GM19023 (cell line): ENCODE results near the gene B4GALT6.
"Not testable (repeated sequence)": the region's sequence is repeated elsewhere in the genome, so short reads cannot be mapped to it uniquely, and the experiment has no call there.

Source experiments
- ATAC-seq: cut with Tn5 transposase; IDR thresholded peaks from one replicate; pipeline ENCODE4 v1.9.1; 2021; ENCODE audit warnings: mild to moderate bottlenecking, moderate library complexity; ENCODE audit not compliant: unreplicated experiment

The B4GALT6 gene, protein sequence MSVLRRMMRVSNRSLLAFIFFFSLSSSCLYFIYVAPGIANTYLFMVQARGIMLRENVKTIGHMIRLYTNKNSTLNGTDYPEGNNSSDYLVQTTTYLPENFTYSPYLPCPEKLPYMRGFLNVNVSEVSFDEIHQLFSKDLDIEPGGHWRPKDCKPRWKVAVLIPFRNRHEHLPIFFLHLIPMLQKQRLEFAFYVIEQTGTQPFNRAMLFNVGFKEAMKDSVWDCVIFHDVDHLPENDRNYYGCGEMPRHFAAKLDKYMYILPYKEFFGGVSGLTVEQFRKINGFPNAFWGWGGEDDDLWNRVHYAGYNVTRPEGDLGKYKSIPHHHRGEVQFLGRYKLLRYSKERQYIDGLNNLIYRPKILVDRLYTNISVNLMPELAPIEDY

DNA sequence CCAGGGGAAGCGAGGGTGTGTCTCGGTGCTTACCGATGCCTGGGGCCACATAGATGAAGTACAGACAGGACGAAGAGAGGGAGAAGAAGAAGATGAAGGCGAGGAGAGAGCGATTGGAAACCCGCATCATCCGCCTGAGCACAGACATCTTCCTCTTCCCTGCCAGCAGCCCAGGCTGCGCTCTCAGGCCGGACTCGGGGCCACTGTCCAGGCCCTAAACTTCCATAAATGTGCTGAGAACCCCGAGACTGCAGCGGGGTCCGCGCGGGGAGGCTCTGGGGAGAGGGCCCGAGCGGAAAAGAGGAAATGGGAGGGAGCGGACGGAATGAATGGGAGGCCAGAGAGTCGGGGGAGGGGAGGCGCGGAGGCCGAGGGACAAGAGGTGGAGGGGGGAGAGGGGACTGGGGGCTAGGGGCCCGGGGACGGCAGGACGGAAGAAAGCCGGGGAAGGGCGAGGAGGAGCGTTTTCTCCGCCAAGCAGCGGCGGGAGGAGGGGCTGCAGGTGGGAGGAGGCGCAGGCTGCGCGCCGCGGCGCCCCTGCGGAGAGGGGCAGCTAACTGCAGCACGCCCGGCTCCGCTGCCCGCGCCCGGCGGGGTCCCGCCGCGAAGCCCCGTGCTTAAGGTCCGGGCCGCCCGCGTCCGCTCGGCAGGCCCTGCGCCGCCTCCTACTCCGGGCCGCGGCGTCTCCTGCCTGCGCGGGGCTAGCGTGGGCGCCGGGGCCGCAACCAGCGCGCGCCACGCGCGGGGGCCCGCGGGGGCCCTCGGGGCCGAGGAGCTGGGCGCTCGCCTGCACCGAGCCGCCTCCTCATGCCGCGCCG lies at the start of gene B4GALT6:
B4GALT6 (minus strand) TSS at position 303 of the 818 bp plus-strand sequence; CDS start at position 148, 155 bp downstream.
- peak; percentile 41 for ATAC-seq

DNA sequence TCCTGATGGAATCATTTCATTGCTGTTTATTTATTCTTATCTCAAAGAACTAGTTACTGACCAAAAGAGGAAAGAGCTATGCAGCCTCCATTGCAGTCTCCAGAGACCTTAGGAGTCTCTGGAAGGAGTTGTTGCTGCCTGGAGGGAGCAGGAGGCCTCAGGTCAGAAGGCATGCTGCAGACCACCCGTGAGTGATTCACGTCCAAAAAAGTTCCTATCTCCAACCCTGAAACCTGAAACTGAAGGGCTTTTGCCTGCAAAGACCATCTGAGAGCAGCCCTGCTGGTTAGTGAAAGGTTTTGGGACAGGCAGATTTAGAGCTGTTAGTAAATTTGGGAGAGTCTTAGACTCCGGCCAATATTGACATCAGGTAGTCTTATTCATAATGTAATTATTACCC lies 47.2 kb upstream of the B4GALT6 start:
- no peak for ATAC-seq

DNA sequence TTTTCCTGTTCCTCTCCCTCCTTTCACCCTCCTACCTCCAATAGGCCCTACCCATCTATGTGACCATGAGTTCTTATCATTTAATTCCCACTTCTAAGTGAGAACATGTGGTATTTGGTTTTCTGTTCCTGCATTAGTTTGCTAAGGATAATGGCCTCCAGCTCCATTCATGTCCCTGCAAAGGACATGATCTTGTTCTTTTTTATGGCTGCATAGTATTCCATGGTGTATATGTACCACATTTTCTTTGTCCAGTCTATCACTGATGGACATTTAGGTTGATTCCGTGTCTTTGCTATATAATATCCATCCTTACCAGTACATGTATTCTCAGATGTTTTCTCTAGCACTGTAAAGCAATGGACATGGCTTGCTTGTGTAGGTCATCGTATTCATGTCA lies 44.8 kb upstream of the B4GALT6 start:
- ATAC-seq: not testable (repeated sequence)

DNA sequence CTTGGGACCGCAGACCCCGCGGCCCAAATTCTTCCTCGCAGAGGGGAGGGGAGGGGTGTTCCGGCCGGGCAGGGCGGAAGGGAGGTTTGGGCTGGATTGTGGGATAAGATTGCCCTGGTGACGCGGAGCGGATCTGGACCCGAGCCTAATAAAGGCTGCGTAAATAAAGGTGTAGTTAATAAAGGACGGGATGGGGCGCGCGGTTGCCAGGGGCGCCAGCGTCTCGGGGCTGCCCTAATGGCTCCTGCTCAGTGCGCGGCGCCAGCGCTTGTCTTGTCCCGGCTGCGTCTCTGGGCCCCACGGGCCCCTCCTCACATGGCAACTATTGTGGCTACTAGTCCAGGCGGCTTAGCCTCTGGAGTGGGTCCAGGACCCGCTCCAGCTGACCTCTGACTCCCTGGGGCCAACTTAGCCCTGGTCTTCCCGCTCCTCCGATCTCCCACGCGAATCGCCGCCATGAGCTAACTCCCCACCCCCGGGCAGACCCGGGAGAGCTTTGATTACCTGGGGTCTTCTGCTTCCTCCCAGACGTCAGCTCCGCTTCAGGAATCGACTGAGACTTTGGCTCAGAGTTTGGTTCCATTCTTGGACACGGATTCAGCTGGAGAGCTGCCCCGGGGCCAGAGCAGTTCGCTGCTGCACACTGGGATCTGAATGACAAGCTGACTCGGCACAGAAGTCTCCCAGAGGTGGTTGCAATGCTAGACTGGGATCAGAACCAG lies 39.8 kb upstream of the B4GALT6 start:
- ATAC-seq: peak; percentile 41

DNA sequence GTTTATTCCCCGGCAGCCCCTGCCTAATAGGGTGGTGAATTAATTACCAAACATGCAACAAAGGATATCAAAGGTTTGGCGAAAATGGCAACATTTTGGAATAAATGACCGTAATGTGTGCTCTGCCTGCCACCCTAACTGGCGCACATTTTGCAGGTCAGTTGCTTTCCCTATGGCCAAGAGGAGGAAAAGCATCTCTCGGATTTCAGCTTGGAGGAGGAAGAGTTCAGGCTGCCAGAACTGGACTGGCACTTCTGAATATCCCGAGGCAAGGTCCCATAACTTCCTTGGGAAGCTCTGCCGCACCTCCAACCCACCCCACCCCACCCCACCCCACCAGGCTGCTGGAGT lies 39.2 kb upstream of the B4GALT6 start:
- ATAC-seq: no peak

DNA sequence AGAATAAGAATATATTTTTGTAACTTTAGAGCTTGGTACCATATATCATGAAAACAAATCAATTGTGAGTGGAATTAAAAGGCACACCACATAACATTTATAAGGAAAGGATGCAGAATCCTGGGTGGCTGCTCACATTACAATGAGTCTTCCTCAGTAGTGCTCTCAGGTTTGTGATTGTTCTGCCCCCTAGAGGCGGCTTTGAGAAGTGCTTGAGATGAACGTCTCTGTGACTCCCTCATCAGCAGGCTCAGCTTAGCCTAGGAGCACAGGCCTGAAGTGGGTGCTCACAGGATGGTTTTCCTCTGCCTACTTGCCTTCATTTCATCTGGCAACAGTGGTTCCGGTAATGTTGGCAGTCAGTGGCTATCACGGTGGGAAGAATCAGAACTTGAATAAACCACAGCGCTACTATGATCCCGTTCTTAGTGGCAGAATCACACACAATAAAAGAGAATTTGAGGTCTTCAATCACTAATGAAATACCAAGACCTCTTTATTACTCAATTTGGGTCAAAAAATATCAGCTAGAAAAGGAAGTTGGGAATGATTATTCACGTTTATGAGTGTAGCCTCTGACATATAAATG lies 38.1 kb upstream of the B4GALT6 start:
- peak; percentile 98 for ATAC-seq

DNA sequence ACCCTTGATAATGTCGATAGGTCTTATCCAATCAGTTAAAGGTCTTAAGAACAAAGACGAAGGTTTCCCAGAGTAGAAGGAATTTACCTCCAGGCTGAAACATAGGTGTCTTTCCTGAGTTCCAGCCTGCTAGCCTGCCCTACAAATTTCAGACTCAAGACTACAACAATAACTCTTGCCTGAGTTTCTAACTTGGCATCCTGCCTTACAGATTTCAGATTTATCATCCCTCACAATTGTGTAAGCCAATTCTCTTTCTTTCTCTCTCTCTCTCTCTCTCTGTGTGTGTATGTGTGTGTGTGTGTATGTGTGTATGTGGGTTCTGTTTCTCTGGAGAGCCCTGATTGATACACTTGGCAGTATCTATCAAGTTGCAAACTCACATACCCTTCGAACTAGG lies 37.2 kb upstream of the B4GALT6 start:
- ATAC-seq: no peak

DNA sequence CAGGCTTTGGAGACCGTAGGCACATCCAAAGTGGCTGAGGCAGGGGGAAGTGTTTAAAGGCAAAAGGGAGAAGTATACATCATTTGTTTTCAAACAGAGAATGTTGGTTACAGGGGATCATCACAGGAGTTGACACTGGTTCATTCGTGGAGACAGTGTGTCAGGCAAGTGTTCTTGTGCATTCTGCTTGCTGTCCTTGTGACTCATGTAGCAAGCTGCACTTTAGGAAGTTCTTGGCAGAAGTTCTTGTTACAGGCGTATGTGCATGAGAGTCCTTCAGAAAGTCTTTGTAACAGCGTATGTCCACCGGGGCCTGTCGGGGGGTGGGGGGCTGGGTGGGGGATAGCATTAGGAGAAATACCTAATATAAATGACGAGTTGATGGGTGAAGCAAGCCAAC lies 36.5 kb upstream of the B4GALT6 start:
- ATAC-seq: no peak

DNA sequence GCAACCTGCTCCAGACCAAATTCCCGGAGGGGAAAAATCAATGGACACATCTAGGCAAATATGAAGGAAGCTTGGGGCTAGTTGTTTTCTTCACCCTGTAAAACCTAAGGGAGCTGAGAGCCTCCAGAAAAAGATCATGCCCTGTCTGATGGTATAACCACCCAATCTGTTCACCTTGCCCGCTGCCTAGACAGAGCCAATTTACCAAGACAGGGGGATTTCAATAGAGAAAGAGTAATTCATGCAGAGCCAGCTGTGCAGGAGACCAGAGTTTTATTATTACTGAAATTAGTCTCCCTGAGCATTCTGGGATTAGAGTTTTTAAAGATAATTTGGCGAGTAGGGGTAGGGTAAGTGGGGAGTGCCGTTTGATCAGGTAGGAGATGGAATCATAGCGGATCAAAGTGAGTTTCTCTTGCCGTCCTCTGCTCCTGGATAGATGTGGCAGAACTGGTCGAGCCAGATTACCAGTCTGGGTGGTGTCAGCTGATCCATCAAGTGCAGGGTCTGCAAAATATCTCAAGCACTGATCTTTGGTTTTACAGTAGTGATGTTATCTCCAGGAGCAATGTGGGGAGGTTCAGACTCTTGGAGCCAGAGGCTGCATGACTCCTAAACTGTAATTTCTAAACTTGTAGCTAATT lies 35.1 kb upstream of the B4GALT6 start:
- no peak for ATAC-seq

DNA sequence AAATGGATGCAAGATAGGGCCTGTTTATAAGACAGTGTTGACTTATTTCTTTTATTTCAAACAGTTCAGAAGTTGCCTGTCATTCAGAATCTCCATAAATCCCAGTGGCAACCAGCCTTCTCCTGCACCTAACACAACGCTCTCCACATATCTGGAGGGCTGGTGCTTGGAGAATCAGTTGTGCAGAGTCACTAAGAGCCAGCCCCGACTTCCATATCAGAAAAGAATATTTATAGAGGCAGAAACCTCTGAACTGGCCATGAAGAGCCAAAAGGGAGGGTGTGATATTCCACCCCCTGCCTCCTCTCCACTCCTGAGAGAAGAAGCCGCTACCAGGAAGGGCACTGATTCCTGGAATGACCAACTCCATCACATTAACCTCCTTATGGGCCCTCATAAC lies 34.0 kb upstream of the B4GALT6 start:
- ATAC-seq: no peak

DNA sequence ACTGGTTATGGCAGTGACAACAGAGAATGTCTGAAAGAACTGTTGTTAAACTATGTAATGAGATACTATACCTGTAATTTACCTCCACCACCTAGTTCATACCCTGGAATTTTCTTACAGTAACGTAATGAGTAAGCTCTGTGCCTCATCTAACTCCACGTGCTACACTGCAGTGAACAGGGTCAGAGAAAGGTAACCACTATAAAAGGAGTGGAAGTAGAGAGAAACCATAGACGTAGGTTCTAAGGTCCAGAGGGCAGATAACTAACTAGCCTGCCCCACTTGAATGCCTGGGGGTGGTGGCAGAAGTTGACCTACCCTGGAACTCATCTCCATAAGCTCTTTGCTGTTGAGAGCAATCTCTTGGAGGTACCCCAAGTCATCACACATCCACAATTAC lies 32.0 kb upstream of the B4GALT6 start:
- ATAC-seq: no peak

DNA sequence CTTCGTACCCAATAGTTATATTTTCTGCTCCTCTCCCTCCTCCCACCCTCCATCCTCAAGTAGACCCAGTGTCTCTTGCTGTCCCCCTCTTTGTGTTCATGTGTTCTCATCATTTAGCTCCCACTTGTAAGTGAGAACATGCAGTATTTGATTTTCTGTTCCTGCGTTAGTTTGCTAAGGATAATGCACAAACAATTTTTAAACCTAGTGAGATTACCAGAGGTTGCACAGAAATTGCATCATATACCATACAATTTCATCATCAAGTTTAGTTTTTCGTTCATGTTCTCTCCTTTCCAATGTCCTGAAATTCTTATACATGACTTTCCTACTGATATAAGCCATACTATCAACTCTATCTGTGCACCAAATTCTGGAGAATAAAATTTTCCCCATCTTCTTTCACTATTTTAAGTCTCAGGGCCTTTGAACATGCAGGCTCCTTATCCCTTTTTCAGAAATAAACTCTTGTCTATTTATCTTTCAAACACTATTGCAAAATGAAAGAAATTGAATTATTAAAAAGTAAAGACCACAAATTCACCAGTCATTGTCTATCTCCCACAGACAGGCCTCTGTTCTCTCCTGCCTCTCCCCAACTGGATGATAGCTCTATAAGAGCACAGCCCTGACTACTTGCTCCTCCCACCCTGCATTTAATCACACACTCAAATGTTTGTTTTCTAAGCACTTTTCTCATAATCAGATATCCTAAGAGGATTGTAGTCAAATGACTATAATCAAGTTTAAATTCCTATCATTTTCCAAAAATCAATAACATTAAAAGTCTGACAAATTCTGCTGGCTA lies 27.2 kb upstream of the B4GALT6 start:
- ATAC-seq: no peak

DNA sequence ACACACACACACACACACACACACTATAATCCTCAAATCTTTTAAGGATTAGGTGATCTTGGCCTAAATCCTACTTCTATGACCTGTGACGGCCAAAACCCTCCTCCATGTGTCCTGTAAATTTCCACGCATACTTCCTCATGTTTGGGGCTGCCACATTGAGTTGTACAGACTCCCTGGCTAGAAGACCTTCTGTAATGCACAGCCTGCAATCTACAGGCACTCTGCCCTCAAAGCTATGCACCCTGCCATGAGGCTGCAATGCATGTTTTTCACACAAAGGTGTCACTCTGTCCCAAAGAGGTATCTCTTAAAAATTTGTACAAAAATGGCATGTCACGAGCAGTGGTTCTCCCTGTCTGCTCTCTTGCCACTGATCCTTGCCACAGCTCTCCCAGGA lies 26.4 kb upstream of the B4GALT6 start:
- ATAC-seq: no peak

DNA sequence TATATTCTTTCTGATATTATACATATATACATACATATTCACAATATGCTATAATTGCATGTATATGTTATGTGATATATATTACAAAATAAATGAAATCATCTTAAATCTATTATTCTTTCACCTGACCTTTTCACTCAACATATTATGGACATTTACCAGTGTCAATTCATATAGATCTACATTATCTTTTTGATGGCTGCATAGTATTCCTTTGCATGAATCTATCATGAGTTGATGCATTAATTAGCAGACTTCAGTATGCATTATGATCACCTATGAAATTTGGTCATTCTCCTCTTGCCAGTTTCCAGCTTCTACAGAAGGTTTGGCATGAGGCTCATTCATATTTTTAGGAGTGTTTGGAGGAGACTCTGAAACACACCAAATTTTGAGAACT lies 23.4 kb upstream of the B4GALT6 start:
- no peak for ATAC-seq

DNA sequence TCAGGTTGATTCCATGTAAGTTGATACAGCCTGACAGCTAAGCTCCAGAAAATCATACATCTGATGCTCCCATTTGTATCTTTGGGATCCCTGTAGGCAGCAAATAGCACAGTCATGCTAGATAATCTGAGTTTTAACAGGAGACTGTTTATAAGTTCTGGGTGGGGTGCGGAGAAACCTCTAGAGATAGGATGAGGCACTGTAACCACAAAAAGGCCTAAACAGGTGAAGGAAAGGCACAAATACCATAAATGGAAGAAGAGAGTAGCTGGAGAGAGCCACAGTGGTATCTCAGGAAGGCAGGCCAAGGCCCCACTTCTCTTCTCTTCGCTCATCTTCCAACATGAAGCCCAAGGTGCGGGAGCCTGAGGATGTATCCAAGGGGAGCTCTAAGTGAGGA lies 18.1 kb upstream of the B4GALT6 start:
- ATAC-seq: no peak

DNA sequence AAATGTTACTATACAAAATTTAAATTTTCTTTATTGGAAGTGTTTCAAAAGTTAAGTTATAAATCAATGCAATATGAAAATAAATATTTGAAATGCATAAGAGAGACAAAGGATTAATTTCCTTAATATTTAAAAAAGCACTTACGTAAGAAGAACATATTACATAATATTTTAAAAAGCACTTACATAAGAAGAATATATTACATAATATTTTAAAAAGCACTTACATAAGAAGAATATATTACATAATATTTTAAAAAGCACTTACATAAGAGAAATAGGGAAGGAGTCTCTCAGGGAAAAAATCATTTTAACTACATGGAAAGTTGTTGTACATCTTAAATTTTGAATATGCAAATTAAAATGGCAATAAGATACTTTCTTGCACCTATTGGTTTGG lies 17.4 kb upstream of the B4GALT6 start:
- ATAC-seq: no peak

DNA sequence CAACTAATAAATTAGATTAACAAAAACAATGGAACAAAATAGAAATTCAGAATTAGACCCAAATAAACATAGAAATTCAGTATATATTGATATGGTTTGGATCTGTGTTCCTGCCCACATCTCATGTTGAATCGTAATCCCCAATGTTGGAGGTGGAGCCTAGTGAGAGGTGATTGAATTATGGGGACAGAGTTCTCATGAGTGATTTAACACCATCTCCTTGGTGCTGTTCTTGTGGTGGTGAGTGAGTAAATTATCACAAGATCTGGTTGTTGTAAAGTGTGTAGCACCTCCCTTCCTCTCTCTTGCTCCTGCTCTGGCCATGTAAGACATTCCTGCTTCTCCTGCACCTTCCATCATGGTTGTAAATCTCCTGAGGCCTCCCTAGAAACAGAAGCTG lies 16.6 kb upstream of the B4GALT6 start:
- no peak for ATAC-seq

DNA sequence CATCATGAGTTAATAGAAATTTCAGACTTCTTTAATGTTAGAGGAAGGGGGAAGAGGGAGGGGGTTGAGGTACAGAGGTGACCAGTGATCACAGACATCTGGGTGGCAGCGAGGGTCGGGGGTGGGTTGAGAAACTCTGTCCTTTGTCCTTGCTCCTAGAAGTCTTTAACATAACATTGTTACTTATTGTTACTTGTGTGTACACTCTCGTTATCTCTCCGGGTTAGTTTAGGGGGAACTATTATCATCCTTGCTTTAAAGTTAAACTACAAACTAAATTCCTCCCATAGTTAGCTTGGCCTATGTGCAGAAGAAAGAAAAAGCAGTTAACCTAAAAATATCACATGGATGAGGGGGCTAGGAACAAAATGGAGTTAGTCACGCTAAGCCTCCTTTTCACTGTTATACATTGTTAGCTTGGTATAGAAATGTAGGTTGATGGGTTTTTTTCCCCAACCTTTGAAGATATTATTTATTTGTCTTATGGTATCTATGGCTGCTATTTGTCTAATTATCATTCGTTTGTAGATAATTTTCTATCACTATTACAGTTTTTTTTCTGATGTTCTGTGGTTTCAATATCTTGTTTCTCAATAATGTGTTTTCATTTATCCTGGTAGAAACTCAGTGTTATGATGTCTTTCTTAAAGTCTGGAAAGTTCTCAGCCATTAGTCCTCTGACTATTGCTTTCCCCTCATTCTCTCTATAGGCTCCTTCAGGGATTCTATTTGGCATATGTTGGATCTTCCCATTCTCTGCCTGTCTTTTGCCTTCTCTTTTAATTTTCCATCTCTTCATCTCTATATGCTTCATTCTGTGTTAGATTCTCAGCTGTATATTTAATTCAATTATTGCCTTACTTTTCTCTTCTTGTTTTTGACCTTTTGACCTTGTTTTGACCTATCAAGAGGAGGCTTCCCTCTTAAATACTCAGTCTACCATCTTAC lies 13.2 kb upstream of the B4GALT6 start:
- no peak for ATAC-seq

DNA sequence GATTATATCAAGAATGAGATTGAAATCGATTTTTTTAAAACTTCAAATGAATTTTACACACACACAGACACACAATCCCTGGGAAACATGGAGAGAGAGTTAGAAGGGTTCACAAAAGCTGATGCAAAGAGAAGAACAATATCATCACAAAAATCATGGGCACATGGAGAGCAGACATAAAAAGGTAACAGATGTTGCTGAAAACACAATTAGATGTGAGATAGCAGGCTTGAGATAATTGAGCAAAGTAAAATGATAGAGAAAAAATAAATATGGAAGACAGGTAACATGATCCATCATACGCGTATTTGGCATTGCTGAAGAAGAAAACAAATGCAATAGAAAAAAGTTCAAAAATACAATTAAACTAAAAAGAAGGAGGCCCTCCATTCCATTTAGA lies 11.6 kb upstream of the B4GALT6 start:
- no peak for ATAC-seq
